ENCODE data around the gene PAX1. TPM values are rescaled to one million over a fixed set of nuclear protein-coding genes. Genes with fewer than 3 reads are reported as not detected.

PAX1 gene
- total RNA-seq, 1 experiment from 2014 or later, result not detected

DNA sequence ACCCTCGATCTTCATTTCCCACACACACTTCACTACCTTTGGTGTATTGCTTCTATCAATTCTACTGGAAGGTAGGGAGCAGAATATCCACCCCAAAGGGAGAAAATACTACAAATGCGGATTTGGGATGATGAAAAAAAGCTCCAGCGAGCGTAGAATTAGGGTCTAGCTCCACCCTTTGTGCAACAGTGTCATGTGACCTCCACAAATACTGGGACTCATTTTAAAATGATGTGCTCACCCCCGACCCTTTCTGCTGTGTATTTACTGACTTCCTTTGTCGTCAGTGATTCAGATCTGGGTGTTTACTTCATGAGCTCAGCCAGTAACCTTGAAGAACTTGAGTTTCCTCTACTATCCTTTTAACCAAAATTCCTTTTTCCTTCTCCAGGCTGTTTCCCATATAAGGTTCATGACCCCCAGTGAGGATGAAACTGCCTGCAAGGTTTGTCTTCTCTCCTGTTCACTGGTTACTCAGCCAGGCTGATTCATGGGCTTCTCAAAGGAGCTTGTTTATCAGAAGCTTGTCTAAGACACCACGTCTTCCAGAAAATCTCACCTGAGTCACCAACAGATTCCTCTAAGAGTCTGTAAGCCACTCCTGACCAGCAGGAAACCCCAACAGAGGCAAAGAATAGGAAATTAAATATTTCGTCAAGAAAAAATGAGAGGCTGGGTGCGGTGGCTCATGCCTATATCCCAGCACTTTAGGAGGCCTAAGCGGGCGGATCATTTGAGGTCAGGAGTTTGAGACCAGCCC lies 39.6 kb upstream of the PAX1 start:
- TF ChIP-seq, protein P1, sequence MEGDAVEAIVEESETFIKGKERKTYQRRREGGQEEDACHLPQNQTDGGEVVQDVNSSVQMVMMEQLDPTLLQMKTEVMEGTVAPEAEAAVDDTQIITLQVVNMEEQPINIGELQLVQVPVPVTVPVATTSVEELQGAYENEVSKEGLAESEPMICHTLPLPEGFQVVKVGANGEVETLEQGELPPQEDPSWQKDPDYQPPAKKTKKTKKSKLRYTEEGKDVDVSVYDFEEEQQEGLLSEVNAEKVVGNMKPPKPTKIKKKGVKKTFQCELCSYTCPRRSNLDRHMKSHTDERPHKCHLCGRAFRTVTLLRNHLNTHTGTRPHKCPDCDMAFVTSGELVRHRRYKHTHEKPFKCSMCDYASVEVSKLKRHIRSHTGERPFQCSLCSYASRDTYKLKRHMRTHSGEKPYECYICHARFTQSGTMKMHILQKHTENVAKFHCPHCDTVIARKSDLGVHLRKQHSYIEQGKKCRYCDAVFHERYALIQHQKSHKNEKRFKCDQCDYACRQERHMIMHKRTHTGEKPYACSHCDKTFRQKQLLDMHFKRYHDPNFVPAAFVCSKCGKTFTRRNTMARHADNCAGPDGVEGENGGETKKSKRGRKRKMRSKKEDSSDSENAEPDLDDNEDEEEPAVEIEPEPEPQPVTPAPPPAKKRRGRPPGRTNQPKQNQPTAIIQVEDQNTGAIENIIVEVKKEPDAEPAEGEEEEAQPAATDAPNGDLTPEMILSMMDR (IDR thresholded peaks at IDR 0.05; ENCODE audit: unreplicated experiment), result no peak
- CTCF ChIA-PET, result no interaction called here
- H3K4me1 Mint-ChIP-seq (ENCODE audit: low read depth, unreplicated experiment), result no peaks in the 10 kb centered on the region
- H3K9me3 Mint-ChIP-seq (ENCODE audit: low read depth, unreplicated experiment), result no peaks in the 10 kb centered on the region
- no TSS peak for BruUV-seq (replicated peaks)
- H3K27me3 Mint-ChIP-seq (ENCODE audit: unreplicated experiment), result no peaks in the 10 kb centered on the region
- no peak overlapping the region for H3K27ac Mint-ChIP-seq (ENCODE audit: unreplicated experiment)
- intact Hi-C loops (cut with micrococcal nuclease; ENCODE audit: unreplicated experiment), result no loop called here
- H3K36me3 Mint-ChIP-seq (ENCODE audit: insufficient read depth, unreplicated experiment), result no peaks in the 10 kb centered on the region
- no peak overlapping the region for H3K4me3 Mint-ChIP-seq (ENCODE audit: low read depth, unreplicated experiment)
- DNase-seq, result no peak

DNA sequence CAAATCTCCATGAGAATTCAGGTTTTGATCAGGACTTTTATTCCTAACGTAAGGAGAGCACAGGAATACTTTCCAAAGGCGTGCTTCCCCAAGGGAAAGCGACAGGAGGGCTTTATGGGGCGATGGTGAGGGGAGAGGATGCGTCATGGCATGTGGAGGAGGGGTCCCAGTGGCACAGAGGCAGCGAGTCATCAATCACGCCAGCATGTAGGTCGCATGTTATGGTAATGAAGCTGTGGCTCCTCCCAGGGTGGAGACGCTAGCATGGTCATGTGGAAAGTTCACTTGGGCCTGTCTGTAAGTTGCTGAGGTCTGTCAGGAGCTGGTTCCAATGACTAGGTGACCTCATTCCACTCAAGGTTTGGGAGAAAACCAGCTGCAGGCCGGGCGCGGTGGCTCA lies 35.3 kb upstream of the PAX1 start:
- Mint-ChIP-seq H3K27ac (ENCODE audit: unreplicated experiment) (no peak overlapping the region), H3K27me3 (ENCODE audit: unreplicated experiment) (no peaks in the 10 kb centered on the region), H3K9me3 (ENCODE audit: low read depth, unreplicated experiment) (no peaks in the 10 kb centered on the region), H3K36me3 (ENCODE audit: insufficient read depth, unreplicated experiment) (no peaks in the 10 kb centered on the region), H3K4me3 (ENCODE audit: low read depth, unreplicated experiment) (no peak overlapping the region), H3K4me1 (ENCODE audit: low read depth, unreplicated experiment) (no peaks in the 10 kb centered on the region)
- no peak for DNase-seq
- CTCF ChIA-PET, result no interaction called here
- intact Hi-C loops (cut with micrococcal nuclease; ENCODE audit: unreplicated experiment), result no loop called here
- BruUV-seq (replicated peaks), result no TSS peak
- TF ChIP-seq, protein P1 (IDR thresholded peaks at IDR 0.05; ENCODE audit: unreplicated experiment), result no peak

DNA sequence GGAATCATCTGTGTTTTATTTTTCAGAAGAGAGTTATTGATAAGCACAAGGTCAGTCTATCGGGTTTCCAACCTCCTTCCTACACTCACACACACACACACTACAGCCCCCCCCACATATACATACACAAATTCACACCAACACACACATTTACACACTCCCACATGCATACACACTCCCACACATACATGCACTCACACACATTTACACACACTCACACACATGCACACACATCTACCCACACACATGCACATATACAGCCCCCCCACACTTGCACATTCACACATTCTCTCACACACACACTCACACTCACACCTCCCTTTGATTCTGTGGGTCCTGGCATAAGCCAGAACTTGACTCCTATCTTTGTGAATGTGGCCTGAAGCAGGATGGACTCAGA lies 34.5 kb upstream of the PAX1 start:
- no peak for DNase-seq
- no peak overlapping the region for H3K27ac Mint-ChIP-seq (ENCODE audit: unreplicated experiment)
- BruUV-seq (replicated peaks), result no TSS peak
- no peaks in the 10 kb centered on the region for H3K27me3 Mint-ChIP-seq (ENCODE audit: unreplicated experiment)
- no peak overlapping the region for H3K4me3 Mint-ChIP-seq (ENCODE audit: low read depth, unreplicated experiment)
- CTCF ChIA-PET, result no interaction called here
- H3K4me1 Mint-ChIP-seq (ENCODE audit: low read depth, unreplicated experiment), result no peaks in the 10 kb centered on the region
- TF ChIP-seq, protein P1 (IDR thresholded peaks at IDR 0.05; ENCODE audit: unreplicated experiment), result no peak
- intact Hi-C loops (cut with micrococcal nuclease; ENCODE audit: unreplicated experiment), result no loop called here
- no peaks in the 10 kb centered on the region for H3K9me3 Mint-ChIP-seq (ENCODE audit: low read depth, unreplicated experiment)
- H3K36me3 Mint-ChIP-seq (ENCODE audit: insufficient read depth, unreplicated experiment), result no peaks in the 10 kb centered on the region

DNA sequence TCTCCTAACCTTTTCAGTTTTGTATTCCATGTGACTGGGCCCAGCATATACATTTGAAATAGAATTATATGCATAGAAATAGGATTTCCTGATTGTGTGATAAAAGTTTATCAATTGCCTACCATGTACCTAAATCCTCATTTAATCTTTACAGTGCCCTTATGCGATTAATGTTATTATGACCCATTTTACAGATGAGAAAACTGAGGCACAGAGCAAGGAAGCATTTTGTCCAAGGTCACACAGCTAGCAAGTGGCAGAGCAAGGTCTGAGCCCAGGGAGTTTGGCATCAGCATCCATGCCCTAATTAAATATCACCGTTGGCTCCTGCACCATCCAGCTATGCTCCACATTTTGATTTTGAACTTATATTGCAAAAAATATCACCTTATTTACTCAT lies 28.2 kb upstream of the PAX1 start:
- TF ChIP-seq, protein P1 (IDR thresholded peaks at IDR 0.05; ENCODE audit: unreplicated experiment), result no peak
- CTCF ChIA-PET, result no interaction called here
- no peak for DNase-seq
- H3K4me1 Mint-ChIP-seq (ENCODE audit: low read depth, unreplicated experiment), result no peaks in the 10 kb centered on the region
- H3K36me3 Mint-ChIP-seq (ENCODE audit: insufficient read depth, unreplicated experiment), result no peaks in the 10 kb centered on the region
- intact Hi-C loops (cut with micrococcal nuclease; ENCODE audit: unreplicated experiment), result no loop called here
- no TSS peak for BruUV-seq (replicated peaks)
- H3K27me3 Mint-ChIP-seq (ENCODE audit: unreplicated experiment), result no peaks in the 10 kb centered on the region
- H3K4me3 Mint-ChIP-seq (ENCODE audit: low read depth, unreplicated experiment), result no peak overlapping the region
- H3K27ac Mint-ChIP-seq (ENCODE audit: unreplicated experiment), result no peak overlapping the region
- H3K9me3 Mint-ChIP-seq (ENCODE audit: low read depth, unreplicated experiment), result no peaks in the 10 kb centered on the region

Data from Calu3 (cell line).